Neural progenitor cell (in vitro differentiated cells): Measurements from ENCODE around the gene RUFY4. TPM values are rescaled to one million over a fixed set of nuclear protein-coding genes. Genes with fewer than 3 reads are reported as not detected.

Source experiments
- DNase-seq: peaks from one replicate; pipeline ENCODE4 v3.0.0-alpha.2; 2016; ENCODE audit warnings: low spot score
- H2AFZ ChIP-seq: fragments of 200-600 bp; sonication (generic); replicated peaks from 2 replicates; pipeline ENCODE4 v1.6.1; 2016; ENCODE audit warnings: antibody characterized with exemption
- H3F3A ChIP-seq: fragments of 200-600 bp; sonication (generic); 2 replicates; pipeline ENCODE4 v1.6.1; 2016; ENCODE audit warnings: antibody characterized with exemption, low read depth
- H3K27ac ChIP-seq: fragments of 200-600 bp; sonication (generic); 2 replicates; pipeline ENCODE4 v1.5.1; 2016; ENCODE audit warnings: mild to moderate bottlenecking
- H3K27me3 ChIP-seq: fragments of 200-600 bp; sonication (generic); 2 replicates; pipeline ENCODE4 v1.6.1; 2016; ENCODE audit warnings: mild to moderate bottlenecking, moderate library complexity
- H3K36me3 ChIP-seq: fragments of 200-600 bp; sonication (generic); 2 replicates; pipeline ENCODE4 v1.5.1; 2016
- H3K4me1 ChIP-seq: fragments of 200-600 bp; sonication (generic); 2 replicates; pipeline ENCODE4 v1.6.1; 2016; ENCODE audit warnings: mixed run types
- H3K4me2 ChIP-seq: fragments of 200-600 bp; sonication (generic); 2 replicates; pipeline ENCODE4 v1.6.1; 2016
- H3K4me3 ChIP-seq: fragments of 200-600 bp; sonication (generic); 2 replicates; pipeline ENCODE4 v1.5.1; 2016
- H3K79me2 ChIP-seq: fragments of 200-600 bp; sonication (generic); 2 replicates; pipeline ENCODE4 v1.6.1; 2016; ENCODE audit warnings: low read depth
- H3K9ac ChIP-seq: fragments of 200-600 bp; sonication (generic); 2 replicates; pipeline ENCODE4 v1.6.1; 2016
- H3K9me3 ChIP-seq: fragments of 200-600 bp; sonication (generic); 2 replicates; pipeline ENCODE4 v1.5.1; 2016; ENCODE audit warnings: low read depth
- H4K20me1 ChIP-seq: fragments of 200-600 bp; sonication (generic); 2 replicates; pipeline ENCODE4 v1.6.1; 2016; ENCODE audit warnings: low read depth
- H3K27ac Mint-ChIP-seq: 3 replicates; pipeline ENCODE4 v1.8.0; 2021; ENCODE audit warnings: mixed read lengths
- H3K27me3 Mint-ChIP-seq: 2 replicates; pipeline ENCODE4 v1.8.0; 2022; ENCODE audit warnings: low read depth, mild to moderate bottlenecking, inconsistent platforms, moderate library complexity, mixed read lengths; ENCODE audit not compliant: insufficient read depth
- H3K36me3 Mint-ChIP-seq: 3 replicates; pipeline ENCODE4 v1.8.0; 2021; ENCODE audit warnings: mixed read lengths
- H3K4me1 Mint-ChIP-seq: 3 replicates; pipeline ENCODE4 v1.8.0; 2021; ENCODE audit warnings: mixed read lengths
- H3K4me3 Mint-ChIP-seq: 3 replicates; pipeline ENCODE4 v1.8.0; 2021; ENCODE audit warnings: mild to moderate bottlenecking, moderate library complexity, mixed read lengths
- H3K9me3 Mint-ChIP-seq: 3 replicates; pipeline ENCODE4 v1.8.0; 2020; ENCODE audit warnings: mixed read lengths
- CTCF ChIP-seq: fragments of 200-600 bp; sonication (generic); IDR thresholded peaks from 2 replicates; pipeline ENCODE4 v1.5.1; 2017; ENCODE audit warnings: antibody characterized with exemption, mild to moderate bottlenecking
- EZH2 ChIP-seq: fragments of 200-600 bp; sonication (generic); IDR thresholded peaks from 2 replicates; pipeline ENCODE4 v1.6.1; 2017; ENCODE audit warnings: antibody characterized with exemption, mild to moderate bottlenecking, moderate library complexity
- EZH2phosphoT487 ChIP-seq: fragments of 200-600 bp; sonication (generic); IDR thresholded peaks from 2 replicates; pipeline ENCODE4 v1.6.1; 2017; ENCODE audit warnings: antibody characterized with exemption
- total RNA-seq: library from RNA; depleted of rRNA; stranded (reverse); fragments of >200 nt; gene quantifications from 2 replicates; pipeline ENCODE4 v1.2.3, GENCODE V29; 2015; ENCODE audit warnings: low replicate concordance

Gene RUFY4
- total RNA-seq, 1 donor from 2014 or later, result not detected

GRCh38 chr2:218127929-218128455, 58.9 kb downstream of the RUFY4 start:
- no peak overlapping the region for H3K9ac ChIP-seq
- no peaks in the 10 kb centered on the region for H4K20me1 ChIP-seq
- TF ChIP-seq CTCF (no peak), EZH2phosphoT487 (no peak), EZH2 (no peak)
- H3K4me3 ChIP-seq, result no peak overlapping the region
- no peak overlapping the region for H3K4me2 ChIP-seq
- peaks cover 6% of the 10 kb centered on the region for H3K27me3 Mint-ChIP-seq
- H3K4me1 Mint-ChIP-seq, result peaks cover 11% of the 10 kb centered on the region
- no peak overlapping the region for H3K4me3 Mint-ChIP-seq
- no peak overlapping the region for H2AFZ ChIP-seq
- no peak overlapping the region for H3K27ac Mint-ChIP-seq
- no peaks in the 10 kb centered on the region for H3K27me3 ChIP-seq
- H3K36me3 ChIP-seq, result no peaks in the 10 kb centered on the region
- no peaks in the 10 kb centered on the region for H3K36me3 Mint-ChIP-seq
- H3K9me3 ChIP-seq, result no peaks in the 10 kb centered on the region
- H3K27ac ChIP-seq, result no peak overlapping the region
- peaks cover 7% of the 10 kb centered on the region for H3F3A ChIP-seq
- no peak for DNase-seq
- H3K9me3 Mint-ChIP-seq, result no peaks in the 10 kb centered on the region
- no peaks in the 10 kb centered on the region for H3K79me2 ChIP-seq
- H3K4me1 ChIP-seq, result peaks cover 22% of the 10 kb centered on the region

DNA sequence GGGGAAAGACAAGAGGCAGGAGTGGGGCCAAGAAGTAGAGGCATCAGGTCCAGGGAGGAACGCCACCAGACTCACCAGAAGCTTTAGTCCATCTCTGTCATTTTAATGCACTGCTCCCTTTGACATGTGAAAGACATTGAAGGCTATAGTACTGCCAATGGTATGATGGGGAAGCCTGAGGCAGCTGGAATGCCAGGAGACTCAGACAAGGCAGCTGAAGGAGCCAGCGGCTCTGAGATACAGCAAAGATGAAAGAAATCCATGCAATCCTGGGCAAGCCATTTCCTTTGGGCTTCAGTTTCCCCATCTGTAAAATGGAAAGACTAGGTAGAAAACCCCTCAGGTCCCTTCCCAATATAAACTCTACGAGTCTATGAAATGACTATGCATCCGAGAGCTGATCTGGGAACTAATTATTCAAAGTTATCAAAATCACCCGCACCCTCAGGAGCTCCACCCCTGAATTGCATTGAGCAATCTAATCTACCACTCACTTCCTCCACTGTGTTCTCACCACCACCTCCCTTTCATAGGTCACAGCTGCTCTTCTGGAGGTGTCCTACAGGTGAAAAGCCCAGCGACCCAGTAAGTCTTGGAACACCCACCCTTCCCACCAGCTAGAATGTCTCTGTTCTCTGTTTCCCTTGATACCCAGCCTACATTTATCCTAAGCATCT, 59.9 kb downstream of the RUFY4 start:
- Histone ChIP-seq H3K9me3 (no peaks in the 10 kb centered on the region), H3K79me2 (no peaks in the 10 kb centered on the region), H3K4me3 (no peak overlapping the region), H3K36me3 (no peaks in the 10 kb centered on the region), H3K27ac (no peak overlapping the region), H3K4me2 (no peak overlapping the region), H2AFZ (no peak overlapping the region), H4K20me1 (no peaks in the 10 kb centered on the region), H3K27me3 (no peaks in the 10 kb centered on the region), H3K9ac (no peak overlapping the region), H3K4me1 (peaks cover 22% of the 10 kb centered on the region), H3F3A (peaks cover 7% of the 10 kb centered on the region)
- no peak for DNase-seq
- peaks cover 6% of the 10 kb centered on the region for H3K27me3 Mint-ChIP-seq
- no peaks in the 10 kb centered on the region for H3K9me3 Mint-ChIP-seq
- H3K4me3 Mint-ChIP-seq, result no peak overlapping the region
- H3K36me3 Mint-ChIP-seq, result no peaks in the 10 kb centered on the region
- peaks cover 11% of the 10 kb centered on the region for H3K4me1 Mint-ChIP-seq
- TF ChIP-seq EZH2, result no peak
- no peak for TF ChIP-seq CTCF
- no peak for TF ChIP-seq EZH2phosphoT487
- H3K27ac Mint-ChIP-seq, result no peak overlapping the region

DNA sequence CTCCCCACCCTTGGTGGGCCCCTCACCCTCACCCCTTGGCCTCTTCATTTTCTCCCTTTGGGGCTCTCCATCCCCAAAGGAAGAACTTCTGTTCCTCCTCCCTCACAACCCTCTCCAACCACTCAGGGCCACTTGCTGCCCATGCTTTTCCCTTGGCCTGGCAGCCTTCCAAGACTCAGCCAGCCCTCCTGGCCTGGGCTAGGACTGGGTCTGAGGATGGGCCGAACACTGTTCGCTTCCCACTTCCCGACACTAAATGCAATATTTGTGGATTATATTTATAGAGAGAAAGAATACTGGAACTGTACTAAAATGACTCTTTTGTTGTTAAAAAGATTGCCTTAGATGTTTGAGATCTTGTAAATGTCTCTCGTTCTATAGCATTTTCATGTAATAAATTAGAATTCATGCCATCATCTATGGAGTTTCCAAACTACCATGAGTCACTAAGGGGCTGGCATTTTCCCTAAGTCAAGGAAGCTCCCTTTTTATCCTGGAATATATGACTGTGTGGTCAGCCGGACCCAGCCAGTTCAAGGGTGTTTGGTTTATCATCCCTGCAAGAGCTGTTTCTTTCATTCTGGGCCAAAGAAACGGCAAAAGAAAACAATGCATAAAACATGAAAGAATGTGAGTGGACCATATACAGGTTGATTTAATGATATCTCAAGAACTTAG, 60.5 kb downstream of the RUFY4 start:
- Histone ChIP-seq H3K36me3 (no peaks in the 10 kb centered on the region), H3K27me3 (no peaks in the 10 kb centered on the region), H3K9me3 (no peaks in the 10 kb centered on the region), H3K4me1 (peaks cover 22% of the 10 kb centered on the region), H3K27ac (no peak overlapping the region), H3K79me2 (no peaks in the 10 kb centered on the region), H3K4me3 (no peak overlapping the region), H2AFZ (no peak overlapping the region), H3K9ac (no peak overlapping the region), H3F3A (peaks cover 7% of the 10 kb centered on the region), H3K4me2 (no peak overlapping the region), H4K20me1 (no peaks in the 10 kb centered on the region)
- TF ChIP-seq EZH2 (no peak), CTCF (no peak), EZH2phosphoT487 (no peak)
- H3K4me3 Mint-ChIP-seq, result no peak overlapping the region
- DNase-seq, result no peak
- H3K9me3 Mint-ChIP-seq, result no peaks in the 10 kb centered on the region
- no peaks in the 10 kb centered on the region for H3K36me3 Mint-ChIP-seq
- peaks cover 6% of the 10 kb centered on the region for H3K27me3 Mint-ChIP-seq
- peaks cover 11% of the 10 kb centered on the region for H3K4me1 Mint-ChIP-seq
- no peak overlapping the region for H3K27ac Mint-ChIP-seq
